GM20000 (cell line): ENCODE data around the gene LTF.
A peak's percentile ranks its signal among the peaks of the same experiment; 100 is the strongest.

Experiments used
- DNase-seq: peaks from one replicate; pipeline ENCODE4 v3.0.0; 2012; ENCODE audit warnings: low spot score
- TF ChIP-seq, protein P1 (sequence below): IDR thresholded peaks from 2 replicates; pipeline ENCODE4 v1.5.1; 2012; ENCODE audit warnings: mild to moderate bottlenecking, control low read depth; ENCODE audit errors: extremely low read depth, missing control alignments

LTF gene

DNA sequence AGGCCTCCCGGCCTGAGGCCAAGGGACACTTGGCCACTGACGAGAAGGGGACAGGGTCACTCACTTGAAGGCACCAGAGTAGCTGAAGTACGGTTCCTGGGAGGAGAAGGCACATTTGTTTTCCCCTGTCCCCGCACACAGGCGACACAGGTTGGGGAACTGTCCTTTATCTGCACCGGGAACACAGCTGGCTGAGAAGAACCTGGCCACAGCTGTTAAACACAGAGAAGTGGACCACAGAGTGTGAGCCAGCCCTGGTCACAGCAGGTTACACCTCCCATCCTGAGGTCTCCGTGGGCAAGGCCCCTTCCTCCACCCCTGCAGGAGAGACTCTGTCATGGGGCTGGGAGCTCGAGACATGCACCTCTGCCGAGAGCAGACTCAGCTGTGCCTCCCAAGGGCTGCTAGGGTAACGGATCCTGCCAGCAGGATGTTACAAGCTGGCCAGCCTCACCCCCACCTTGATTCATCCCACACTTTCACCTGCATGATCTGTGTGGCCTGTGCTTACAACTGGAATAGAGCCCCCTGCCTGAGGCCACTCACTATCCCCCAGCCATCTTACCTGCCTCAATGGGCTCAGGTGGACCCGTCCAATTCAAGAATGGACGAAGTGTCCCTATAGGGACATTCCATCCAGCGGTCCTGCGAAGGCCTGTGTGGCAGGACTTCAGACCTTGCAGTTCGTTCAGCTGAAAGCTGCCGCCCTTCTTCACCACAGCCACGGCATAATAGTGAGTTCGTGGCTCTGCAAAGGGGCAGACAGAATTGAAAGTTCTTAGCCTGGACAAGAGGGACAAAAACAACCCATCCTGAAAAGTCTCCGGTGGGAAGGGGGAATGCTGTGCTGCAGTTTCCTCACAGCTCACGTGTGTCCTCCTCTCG, 9.2 kb downstream of the LTF start:
- TF ChIP-seq, protein P1, sequence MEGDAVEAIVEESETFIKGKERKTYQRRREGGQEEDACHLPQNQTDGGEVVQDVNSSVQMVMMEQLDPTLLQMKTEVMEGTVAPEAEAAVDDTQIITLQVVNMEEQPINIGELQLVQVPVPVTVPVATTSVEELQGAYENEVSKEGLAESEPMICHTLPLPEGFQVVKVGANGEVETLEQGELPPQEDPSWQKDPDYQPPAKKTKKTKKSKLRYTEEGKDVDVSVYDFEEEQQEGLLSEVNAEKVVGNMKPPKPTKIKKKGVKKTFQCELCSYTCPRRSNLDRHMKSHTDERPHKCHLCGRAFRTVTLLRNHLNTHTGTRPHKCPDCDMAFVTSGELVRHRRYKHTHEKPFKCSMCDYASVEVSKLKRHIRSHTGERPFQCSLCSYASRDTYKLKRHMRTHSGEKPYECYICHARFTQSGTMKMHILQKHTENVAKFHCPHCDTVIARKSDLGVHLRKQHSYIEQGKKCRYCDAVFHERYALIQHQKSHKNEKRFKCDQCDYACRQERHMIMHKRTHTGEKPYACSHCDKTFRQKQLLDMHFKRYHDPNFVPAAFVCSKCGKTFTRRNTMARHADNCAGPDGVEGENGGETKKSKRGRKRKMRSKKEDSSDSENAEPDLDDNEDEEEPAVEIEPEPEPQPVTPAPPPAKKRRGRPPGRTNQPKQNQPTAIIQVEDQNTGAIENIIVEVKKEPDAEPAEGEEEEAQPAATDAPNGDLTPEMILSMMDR: no peak
- no peak for DNase-seq

DNA sequence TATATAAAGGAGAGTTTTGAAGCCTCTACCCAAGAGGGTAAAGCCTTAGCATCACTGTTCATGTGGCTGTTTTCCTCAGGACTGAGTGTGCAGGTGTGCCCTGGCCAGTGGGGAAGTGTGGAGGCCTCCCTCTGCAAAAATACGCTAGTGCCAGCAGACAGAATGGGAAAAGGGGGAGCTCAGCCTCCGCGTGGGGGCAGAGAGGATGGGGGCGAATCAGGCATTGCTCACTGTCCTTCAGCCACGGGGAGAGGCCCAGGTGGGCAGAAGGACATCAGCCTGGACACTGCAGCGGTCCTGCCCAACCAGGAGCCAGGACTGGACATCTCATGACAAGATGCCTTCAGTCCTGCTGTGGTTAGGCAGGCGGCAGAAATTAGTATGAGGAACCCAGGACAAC, 10.1 kb downstream of the LTF start:
- DNase-seq: no peak

DNA sequence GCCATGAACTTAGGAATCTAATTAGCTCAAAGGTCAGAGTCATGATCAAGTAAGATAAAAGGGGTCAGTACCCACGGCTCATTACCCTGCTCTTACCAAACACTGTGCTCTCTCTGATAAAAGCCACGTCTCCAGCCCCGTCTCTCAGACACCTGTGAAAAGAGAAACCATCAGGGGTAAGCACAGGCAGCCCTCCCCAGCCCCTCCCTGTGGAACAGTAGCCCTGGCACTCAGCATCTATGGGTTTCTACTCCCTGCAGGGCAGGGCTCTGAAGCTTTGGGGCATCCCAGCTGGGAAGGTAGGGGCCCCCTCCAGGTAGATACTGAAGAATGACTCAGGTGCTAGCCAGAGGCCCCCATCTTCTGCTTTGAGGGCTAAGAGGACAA, 10.5 kb downstream of the LTF start:
- DNase-seq: no peak
- TF ChIP-seq, protein P1: no peak

More for the DNA sequence above, 10.1 kb downstream of the LTF start:
- TF ChIP-seq, protein P1: no peak

DNA sequence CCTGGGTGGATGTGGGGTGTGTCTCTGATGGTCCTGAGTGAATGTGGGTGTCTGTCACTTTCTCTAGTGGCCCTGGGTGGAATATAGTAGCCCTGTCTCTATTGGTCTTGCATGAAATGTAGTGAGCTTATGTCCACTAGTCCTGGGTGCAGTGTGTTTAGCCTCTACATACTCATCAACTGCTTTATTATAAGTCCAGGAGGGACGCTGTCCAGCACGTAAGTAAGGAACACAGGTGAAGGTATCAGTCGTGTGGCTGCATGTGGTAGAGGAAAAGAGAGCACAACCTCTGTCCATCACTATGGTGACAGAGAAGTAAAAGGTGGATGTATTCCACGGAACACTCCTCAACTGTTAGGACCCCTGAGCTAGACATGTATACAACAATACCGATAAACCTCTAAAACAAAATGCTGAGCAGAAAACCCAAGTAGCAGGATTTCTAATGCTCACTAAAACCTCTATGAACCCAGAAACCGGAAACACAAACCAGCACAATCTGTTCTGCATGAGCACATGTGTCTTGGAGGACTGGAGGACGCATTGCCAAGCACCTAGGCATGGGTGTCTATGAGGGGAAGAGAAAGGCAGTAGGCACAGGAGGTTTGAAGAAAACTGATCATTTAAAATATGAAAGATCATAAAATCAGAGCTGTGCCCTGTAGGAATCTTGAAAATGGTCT, 11.0 kb downstream of the LTF start:
- no peak for DNase-seq
- TF ChIP-seq, protein P1: no peak

DNA sequence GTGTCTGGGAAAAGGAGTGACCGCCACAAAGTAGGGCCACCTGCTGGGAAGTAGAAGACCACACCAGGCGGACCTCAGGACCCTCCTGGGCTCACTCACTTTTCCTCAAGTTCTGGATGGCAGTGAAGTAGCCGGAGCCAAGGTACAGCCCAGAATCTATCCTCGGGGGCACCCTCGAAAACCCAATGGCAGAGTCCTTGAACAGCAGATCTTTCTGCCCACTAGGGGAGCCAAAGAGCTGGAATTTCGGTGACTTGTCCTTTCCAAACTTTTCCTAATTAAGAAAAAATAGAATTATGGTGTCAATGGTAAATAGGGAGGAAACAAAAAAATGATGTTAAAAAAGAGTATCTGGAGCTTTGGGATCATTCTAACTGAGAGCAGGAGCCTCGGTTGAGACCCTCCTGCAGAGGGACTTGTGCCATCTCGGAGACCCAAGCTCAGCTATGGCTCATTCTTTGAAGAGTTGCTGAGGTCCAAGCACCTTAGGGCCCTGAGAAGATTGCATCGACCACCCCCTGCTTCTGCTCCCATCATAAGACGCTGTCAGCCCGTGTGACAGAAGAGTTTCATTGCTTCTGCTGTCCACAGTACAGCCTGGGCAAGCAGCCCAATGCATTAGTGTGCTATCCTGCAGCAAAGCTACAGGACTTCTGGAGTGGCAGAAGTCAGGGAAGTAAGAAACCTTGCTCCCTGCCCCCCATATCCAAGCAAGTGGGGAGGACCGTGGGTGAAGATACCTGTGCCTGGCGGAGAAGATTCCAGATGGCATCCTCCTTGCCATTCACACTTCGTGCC, 14.8 kb downstream of the LTF start:
- TF ChIP-seq, protein P1: peak; percentile 75
- DNase-seq: no peak

DNA sequence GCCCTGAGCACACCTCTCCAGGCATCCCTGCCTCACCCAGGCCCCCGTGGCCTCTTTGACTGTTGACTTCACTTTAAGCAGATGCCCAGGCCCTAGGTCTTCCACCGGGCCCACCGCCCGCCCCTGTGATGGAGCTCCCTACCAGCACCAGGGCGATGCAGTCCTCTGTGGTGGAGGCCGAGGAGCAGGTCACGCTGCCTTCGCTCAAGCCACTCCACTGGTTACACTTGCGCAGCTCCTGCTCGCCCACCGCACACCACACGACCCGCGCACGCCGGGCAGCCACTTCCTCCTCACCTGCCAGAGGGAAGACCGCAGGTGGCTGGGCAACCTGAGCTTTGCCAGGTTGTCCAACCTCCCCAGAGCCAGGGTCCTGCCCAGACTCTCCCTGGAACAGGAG, 16.0 kb downstream of the LTF start:
- TF ChIP-seq, protein P1: no peak
- no peak for DNase-seq
